ENCODE data around the gene SERTM1.
A peak's percentile ranks its signal among the peaks of the same experiment; 100 is the strongest.

Gene SERTM1

GRCh38 chr13:36712290-36712689, 38.5 kb downstream of the SERTM1 start:
- no peak for DNase-seq

- DNase-seq: no peak
Measured at GRCh38 chr13:36712770-36713169, 39.0 kb downstream of the SERTM1 start.

GRCh38 chr13:36713887-36714286, 40.1 kb downstream of the SERTM1 start:
- no peak for DNase-seq

GRCh38 chr13:36715841-36716240, 42.0 kb downstream of the SERTM1 start:
- DNase-seq: no peak

GRCh38 chr13:36717017-36717416, 43.2 kb downstream of the SERTM1 start:
- no peak for DNase-seq

- no peak for DNase-seq
Measured at GRCh38 chr13:36717966-36718545, 44.2 kb downstream of the SERTM1 start.

GRCh38 chr13:36718686-36719085, 44.9 kb downstream of the SERTM1 start:
- no peak for DNase-seq

- DNase-seq: no peak
Measured at GRCh38 chr13:36724141-36724540, 50.3 kb downstream of the SERTM1 start.

GRCh38 chr13:36725936-36726335, 52.1 kb downstream of the SERTM1 start:
- no peak for DNase-seq

GRCh38 chr13:36728006-36728405, 54.2 kb downstream of the SERTM1 start:
- DNase-seq: no peak

GRCh38 chr13:36736119-36736726, 62.4 kb downstream of the SERTM1 start:
- peak; percentile 43 for DNase-seq

- DNase-seq: no peak
Measured at GRCh38 chr13:36737524-36738083, 63.8 kb downstream of the SERTM1 start.

GRCh38 chr13:36745436-36745835, 71.6 kb downstream of the SERTM1 start:
- DNase-seq: no peak

- DNase-seq: no peak
Measured at GRCh38 chr13:36746051-36746450, 72.2 kb downstream of the SERTM1 start.
